ENCODE measurements around the gene GPATCH1.
A peak's percentile ranks its signal among the peaks of the same experiment; 100 is the strongest.
"Not testable (repeated sequence)": the region's sequence is repeated elsewhere in the genome, so short reads cannot be mapped to it uniquely, and the experiment has no call there.

The GPATCH1 gene

GRCh38 chr19:33157906-33158305, 76.9 kb downstream of the GPATCH1 start:
- DNase-seq (ENCODE audit: low read depth), result no peak

GRCh38 chr19:33158365-33158764, 77.4 kb downstream of the GPATCH1 start:
- DNase-seq (ENCODE audit: low read depth), result no peak

DNA sequence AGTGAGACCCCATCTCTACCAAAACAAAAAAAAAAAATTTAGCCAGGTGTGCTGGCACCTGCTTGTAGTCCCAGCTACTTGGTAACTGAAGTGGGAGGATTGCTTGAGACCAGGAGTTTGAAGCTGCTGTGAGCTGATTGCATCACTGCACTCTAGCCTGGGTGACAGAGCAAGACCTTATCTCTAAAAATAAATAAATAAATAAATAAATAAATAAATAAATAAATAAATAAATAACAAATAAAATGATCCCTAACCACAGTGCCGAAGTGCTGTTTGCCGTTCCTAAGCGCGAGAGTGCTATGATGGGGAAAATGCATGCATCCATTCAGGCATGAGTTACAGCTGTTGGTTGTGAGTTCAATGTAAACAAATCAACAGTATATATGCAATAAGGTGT, 78.2 kb downstream of the GPATCH1 start:
- no peak for DNase-seq (ENCODE audit: low read depth)

DNA sequence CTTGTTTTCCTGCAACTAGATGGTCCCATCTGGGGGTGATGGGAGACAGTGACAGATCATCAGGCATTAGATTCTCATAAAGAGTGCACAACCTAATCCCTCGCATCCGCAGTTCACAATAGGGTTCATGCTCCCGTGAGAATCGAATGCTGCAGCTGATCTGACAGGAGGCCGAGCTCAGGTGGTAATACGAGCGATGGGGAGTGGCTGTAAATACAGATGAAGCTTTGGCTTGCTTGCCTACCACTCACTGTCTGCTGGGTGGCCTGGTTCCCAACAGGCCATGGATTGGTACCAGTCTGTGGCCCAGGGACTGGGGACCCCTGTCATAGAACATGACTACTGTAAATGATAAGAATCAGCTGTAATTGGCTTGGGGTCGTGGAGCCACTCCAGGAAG, 78.9 kb downstream of the GPATCH1 start:
- DNase-seq (ENCODE audit: low read depth), result no peak

GRCh38 chr19:33161201-33161600, 80.2 kb downstream of the GPATCH1 start:
- DNase-seq (ENCODE audit: low read depth), result no peak

DNA sequence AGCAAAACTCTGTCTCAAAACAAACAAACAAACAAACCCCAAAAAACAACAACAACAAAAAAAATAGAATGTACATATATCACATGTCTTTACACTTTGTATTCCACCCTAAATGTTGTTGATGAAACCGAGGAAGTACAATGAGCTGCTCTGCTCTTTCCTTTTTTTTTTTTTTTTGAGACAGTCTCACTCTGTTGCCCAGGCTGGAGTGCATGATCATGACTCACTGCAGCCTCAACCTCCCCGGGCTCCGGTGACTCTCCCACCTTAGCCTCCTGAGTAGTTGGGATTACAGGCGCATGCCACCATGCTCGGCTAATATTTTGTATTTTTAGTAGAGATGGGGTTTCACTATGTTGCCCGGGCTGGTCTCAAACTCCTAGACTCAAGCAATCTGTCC, 82.5 kb downstream of the GPATCH1 start:
- no peak for DNase-seq (ENCODE audit: low read depth)

- DNase-seq (ENCODE audit: low read depth), result not testable (repeated sequence)
Observed at GRCh38 chr19:33166037-33166436, 85.1 kb downstream of the GPATCH1 start.

- no peak for DNase-seq (ENCODE audit: low read depth)
Observed at GRCh38 chr19:33167438-33167837, 86.5 kb downstream of the GPATCH1 start.

DNA sequence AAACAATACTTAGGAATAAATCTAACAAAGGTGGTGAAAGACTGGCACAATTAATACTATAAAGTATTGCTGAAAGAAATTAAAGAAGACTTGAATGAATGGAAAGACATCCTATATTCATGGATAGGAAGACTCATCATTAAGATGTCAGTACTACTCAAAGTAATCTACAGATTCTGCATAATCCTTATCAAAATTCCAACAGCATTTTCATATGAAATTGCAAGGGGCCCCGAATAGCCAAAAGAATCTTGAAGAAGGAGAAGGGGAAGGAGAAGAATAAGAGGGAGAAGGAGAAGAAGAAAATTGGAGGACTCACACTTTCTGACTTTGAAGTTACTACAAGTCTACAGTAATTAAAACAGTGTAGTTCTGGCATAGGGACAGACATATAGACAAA, 87.5 kb downstream of the GPATCH1 start:
- no peak for DNase-seq (ENCODE audit: low read depth)

- no peak for DNase-seq (ENCODE audit: low read depth)
Observed at GRCh38 chr19:33171222-33171795, 90.3 kb downstream of the GPATCH1 start.

- DNase-seq (ENCODE audit: low read depth), result peak; percentile 47
Observed at GRCh38 chr19:33171916-33172359, 91.0 kb downstream of the GPATCH1 start.

GRCh38 chr19:33174186-33174585, 93.2 kb downstream of the GPATCH1 start:
- no peak for DNase-seq (ENCODE audit: low read depth)

DNA sequence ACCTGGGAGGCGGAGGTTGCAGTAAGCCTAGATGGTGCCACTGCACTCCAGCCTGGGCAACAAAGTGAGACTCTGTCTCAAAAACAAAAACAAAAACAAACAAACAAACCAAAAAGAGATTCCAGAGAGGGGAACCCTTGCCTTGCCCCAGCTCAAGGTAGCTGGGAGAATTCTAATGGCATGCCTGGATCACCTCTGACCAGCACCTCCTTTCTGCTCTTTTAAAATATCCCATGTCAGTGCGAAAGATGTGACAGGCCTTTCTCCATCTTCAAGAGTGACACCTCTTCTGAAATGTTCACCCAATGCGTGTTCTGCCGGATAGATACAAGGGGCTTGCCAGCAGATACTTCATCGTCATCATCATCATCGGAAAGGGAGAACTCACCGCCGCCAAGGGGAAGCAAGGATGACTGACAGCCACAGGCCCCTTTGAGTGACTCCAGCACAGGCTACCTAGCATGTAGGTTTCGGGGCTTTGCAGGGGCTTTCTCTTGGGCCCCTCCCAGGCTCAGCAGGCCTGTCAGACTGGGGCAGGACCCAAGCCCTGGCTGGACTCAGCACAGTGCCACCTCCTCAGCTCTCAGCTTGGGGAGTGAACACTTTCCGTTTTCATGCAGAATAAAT, 94.3 kb downstream of the GPATCH1 start:
- DNase-seq (ENCODE audit: low read depth), result no peak

GRCh38 chr19:33175886-33176669, 95.1 kb downstream of the GPATCH1 start:
- DNase-seq (ENCODE audit: low read depth), result no peak

- DNase-seq (ENCODE audit: low read depth), result peak; percentile 97
Observed at GRCh38 chr19:33176670-33177416, 95.9 kb downstream of the GPATCH1 start.

- no peak for DNase-seq (ENCODE audit: low read depth)
Observed at GRCh38 chr19:33177417-33177979, 96.5 kb downstream of the GPATCH1 start.
